Lung (tissue), 12 donors: ENCODE measurements around the gene THOC2. TPM values are rescaled to one million over a fixed set of nuclear protein-coding genes. Genes with fewer than 3 reads are reported as not detected.

Experiments used
- ATAC-seq: fragments of 200-7000 bp; cut with Tn5 transposase; one replicate; pipeline ENCODE4 v1.9.1; 2020; ENCODE audit warnings: moderate number of reproducible peaks; ENCODE audit not compliant: insufficient read depth, low FRiP score
- DNase-seq, 3 donors: peaks; one replicate each; pipeline ENCODE4 v3.0.0-alpha.2; 2013 to 2017
- H3K27ac ChIP-seq, 2 donors: one replicate each; pipeline ENCODE4 v1.5.1; 2013; ENCODE audit warnings: mild to moderate bottlenecking in 2 of 2, moderate library complexity in 2 of 2, control low read depth in 1 of 2, inconsistent platforms in 1 of 2, low read depth in 1 of 2, low read length in 1 of 2
- H3K27me3 ChIP-seq, 3 donors: one replicate each; pipeline ENCODE4 v1.5.1; 2013; ENCODE audit warnings: low read length in 2 of 3; ENCODE audit not compliant: control insufficient read depth in 3 of 3, insufficient read depth in 3 of 3
- H3K36me3 ChIP-seq, 4 donors: one replicate each; pipeline ENCODE4 v1.5.1; 2013; ENCODE audit warnings: low read length in 4 of 4, mild to moderate bottlenecking in 1 of 4, moderate library complexity in 1 of 4; ENCODE audit not compliant: control insufficient read depth in 4 of 4, insufficient read depth in 4 of 4
- H3K4me1 ChIP-seq, 5 donors: one replicate each; pipeline ENCODE4 v1.5.1; 2013; ENCODE audit warnings: low read length in 5 of 5, mild to moderate bottlenecking in 2 of 5, moderate library complexity in 1 of 5; ENCODE audit not compliant: control insufficient read depth in 5 of 5, insufficient read depth in 5 of 5
- H3K4me3 ChIP-seq: one replicate; pipeline ENCODE4 v1.5.1; 2013; ENCODE audit warnings: mild to moderate bottlenecking, control low read depth, moderate library complexity
- H3K9ac ChIP-seq, 2 donors: one replicate each; pipeline ENCODE4 v1.5.1; 2013; ENCODE audit warnings: low read length in 2 of 2, control low read depth in 1 of 2; ENCODE audit not compliant: insufficient read depth in 1 of 2
- H3K9me3 ChIP-seq, 4 donors: one replicate each; pipeline ENCODE4 v1.5.1; 2013; ENCODE audit warnings: low read length in 3 of 4, mild to moderate bottlenecking in 1 of 4, moderate library complexity in 1 of 4; ENCODE audit not compliant: control insufficient read depth in 4 of 4, insufficient read depth in 3 of 4
- WGBS, 2 donors: extraction: QIAGEN DNeasy Blood & Tissue Kit; methylation state at CpG; one replicate each; pipeline ENCODE4 v1.1.7; 2013; 5-methylcytosine and 5-hydroxymethylcytosine counted together
- polyA plus RNA-seq, 2 donors: library from polyadenylated mRNA; stranded (reverse); fragments of 200-250 nt; gene quantifications; one replicate each; pipeline ENCODE4 v1.2.1, GENCODE V29; 2013
- total RNA-seq, 2 donors: library from RNA; depleted of rRNA in 1 of 2; stranded (reverse); fragments of >200 nt in 1 of 2; gene quantifications; one replicate each; pipeline ENCODE4 v1.2.1, GENCODE V29; 2014 to 2021
- TF ChIP-seq, protein P1 (sequence below): IDR thresholded peaks from 2 replicates; pipeline ENCODE4 v1.5.1; 2012; ENCODE audit warnings: mild to moderate bottlenecking; ENCODE audit errors: control extremely low read depth, extremely low read depth
- donor health status: control.
- donor health status: control.
- donor health status: Bipolar disorder and iron deficiency.
- donor health status: healthy.
- donor health status: DM: yes; HTN: yes; CAD: no.

The THOC2 gene
- total and polyA plus RNA-seq, 4 donors = 25.9 to 224 (median 71.7) TPM

DNA sequence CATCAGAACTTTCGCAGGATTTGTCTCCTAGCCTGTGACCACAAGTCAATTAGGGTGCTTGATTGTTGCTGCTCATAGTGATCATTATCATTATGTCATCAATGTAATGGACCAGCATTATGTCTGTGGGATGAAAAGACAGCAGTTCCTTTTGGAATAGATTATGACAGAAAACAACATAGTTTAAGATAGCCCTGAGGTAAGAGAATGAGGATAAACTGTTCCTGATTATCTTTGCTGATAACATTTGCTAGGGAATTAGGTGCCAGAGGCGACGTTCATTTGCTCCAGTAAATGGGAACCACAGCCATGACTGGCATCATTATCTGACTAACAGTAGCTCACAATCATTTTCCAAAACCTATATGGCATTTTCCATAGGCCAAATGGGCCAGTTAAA is 12.7 kb upstream of the THOC2 start:
- Histone ChIP-seq H3K4me1 (no peaks in the 10 kb centered on the region), H3K27ac (no peak overlapping the region), H3K9me3 (no peaks in the 10 kb centered on the region), H3K36me3 (no peaks in the 10 kb centered on the region), H3K4me3 (no peak overlapping the region), H3K27me3 (peaks cover 0 to 3% (median 0%) of the 10 kb centered on the region in 3 donors), H3K9ac (no peak overlapping the region)
- no peak for ATAC-seq
- WGBS, 2 donors = 76 to 95% methylated on average over 3 of the region's 3 CpGs
- DNase-seq = no peak
- TF ChIP-seq, protein P1, sequence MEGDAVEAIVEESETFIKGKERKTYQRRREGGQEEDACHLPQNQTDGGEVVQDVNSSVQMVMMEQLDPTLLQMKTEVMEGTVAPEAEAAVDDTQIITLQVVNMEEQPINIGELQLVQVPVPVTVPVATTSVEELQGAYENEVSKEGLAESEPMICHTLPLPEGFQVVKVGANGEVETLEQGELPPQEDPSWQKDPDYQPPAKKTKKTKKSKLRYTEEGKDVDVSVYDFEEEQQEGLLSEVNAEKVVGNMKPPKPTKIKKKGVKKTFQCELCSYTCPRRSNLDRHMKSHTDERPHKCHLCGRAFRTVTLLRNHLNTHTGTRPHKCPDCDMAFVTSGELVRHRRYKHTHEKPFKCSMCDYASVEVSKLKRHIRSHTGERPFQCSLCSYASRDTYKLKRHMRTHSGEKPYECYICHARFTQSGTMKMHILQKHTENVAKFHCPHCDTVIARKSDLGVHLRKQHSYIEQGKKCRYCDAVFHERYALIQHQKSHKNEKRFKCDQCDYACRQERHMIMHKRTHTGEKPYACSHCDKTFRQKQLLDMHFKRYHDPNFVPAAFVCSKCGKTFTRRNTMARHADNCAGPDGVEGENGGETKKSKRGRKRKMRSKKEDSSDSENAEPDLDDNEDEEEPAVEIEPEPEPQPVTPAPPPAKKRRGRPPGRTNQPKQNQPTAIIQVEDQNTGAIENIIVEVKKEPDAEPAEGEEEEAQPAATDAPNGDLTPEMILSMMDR = no peak

DNA sequence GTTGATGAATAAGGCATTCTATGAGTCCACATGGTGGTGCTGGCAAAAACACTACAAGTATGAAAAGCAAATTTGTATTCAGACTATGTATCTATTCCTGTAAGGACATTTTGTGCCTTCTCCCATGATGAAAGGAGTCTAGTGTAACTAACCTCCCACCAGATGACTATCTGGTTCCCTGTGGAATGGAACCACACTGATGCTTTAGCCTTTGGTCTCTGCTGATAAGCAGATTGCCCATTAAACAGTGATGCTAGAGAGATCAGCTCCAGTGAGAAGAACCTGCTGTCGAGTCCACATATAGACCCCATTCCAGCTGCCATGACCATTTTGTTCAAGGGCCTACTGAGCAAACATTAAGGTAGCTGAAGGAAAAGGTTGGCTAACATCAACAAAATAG is 10.5 kb upstream of the THOC2 start:
- TF ChIP-seq, protein P1 = no peak
- Histone ChIP-seq H3K9ac (no peak overlapping the region), H3K4me1 (no peaks in the 10 kb centered on the region), H3K27me3 (peaks cover 0 to 3% (median 0%) of the 10 kb centered on the region in 3 donors), H3K36me3 (no peaks in the 10 kb centered on the region), H3K27ac (no peak overlapping the region), H3K9me3 (no peaks in the 10 kb centered on the region), H3K4me3 (no peak overlapping the region)
- 86 to 92% methylated on average over 1 of the region's 1 CpG for WGBS, 2 donors
- DNase-seq (no peak), ATAC-seq (no peak)

DNA sequence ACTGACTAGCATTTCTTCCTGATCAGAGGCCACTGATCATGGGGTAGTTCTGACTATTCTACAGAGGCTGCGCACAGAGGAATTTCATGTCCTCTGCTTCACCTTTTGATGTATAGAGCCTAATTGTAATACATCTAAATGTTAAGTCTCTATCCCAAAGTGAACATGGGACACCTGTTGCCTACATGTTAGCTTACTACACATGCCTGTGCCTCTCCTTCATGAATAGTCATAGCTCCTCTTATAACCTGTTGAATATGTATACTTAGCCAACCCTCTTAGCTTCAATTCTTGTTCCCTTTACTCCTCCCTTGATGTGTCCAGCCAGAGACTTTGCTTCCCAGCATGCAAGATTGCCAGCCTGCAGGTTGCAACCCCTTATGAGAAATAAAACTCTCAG is 9.6 kb upstream of the THOC2 start:
- Histone ChIP-seq H3K9me3 (no peaks in the 10 kb centered on the region), H3K4me1 (no peaks in the 10 kb centered on the region), H3K36me3 (no peaks in the 10 kb centered on the region), H3K4me3 (no peak overlapping the region), H3K27ac (no peak overlapping the region), H3K27me3 (peaks cover 0 to 3% (median 0%) of the 10 kb centered on the region in 3 donors), H3K9ac (no peak overlapping the region)
- TF ChIP-seq, protein P1 = no peak
- DNase-seq (no peak), ATAC-seq (no peak)
- 98 to 100% methylated on average over 1 of the region's 1 CpG for WGBS, 2 donors

DNA sequence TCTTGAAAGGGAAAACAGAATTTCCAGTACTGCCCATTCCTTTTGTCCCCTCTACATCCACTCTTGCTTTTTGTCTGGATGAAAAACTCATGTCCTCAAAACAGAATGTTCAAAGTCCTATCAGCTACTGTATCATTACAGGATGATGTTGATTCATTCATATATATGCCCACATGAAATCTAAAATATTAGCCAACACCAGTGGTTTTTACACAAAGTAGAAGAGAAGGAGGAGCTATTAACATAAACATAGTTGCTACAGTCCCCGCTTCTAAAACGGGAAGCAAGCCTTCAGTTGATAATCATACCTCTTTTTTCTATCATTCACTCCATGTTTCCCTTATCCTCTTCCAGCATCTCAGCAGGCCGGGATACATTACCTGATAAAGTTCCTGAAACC is 7.7 kb upstream of the THOC2 start:
- TF ChIP-seq, protein P1 = no peak
- Histone ChIP-seq H3K9ac (no peak overlapping the region), H3K27ac (no peak overlapping the region), H3K4me1 (no peaks in the 10 kb centered on the region), H3K36me3 (no peaks in the 10 kb centered on the region), H3K4me3 (no peak overlapping the region), H3K9me3 (no peaks in the 10 kb centered on the region), H3K27me3 (peaks cover 0 to 3% (median 0%) of the 10 kb centered on the region in 3 donors)
- ATAC-seq (no peak), DNase-seq (no peak)
- WGBS, 2 donors = 46 to 72% methylated on average over 3 of the region's 3 CpGs
